ENCODE measurements around the gene MICALL1. TPM values are rescaled to one million over a fixed set of nuclear protein-coding genes. Genes with fewer than 3 reads are reported as not detected.

MICALL1 gene
- 10 to 100 TPM; 26.8 to 87.2 (median 37.3) TPM for total RNA-seq

- TF ChIP-seq POLR2AphosphoS5 (IDR thresholded peaks at IDR 0.05), result no peak
- peak in 1 of 5 experiments; percentile 13 for TF ChIP-seq CTCF (IDR thresholded peaks at IDR 0.05)
- TF ChIP-seq EP300 (IDR thresholded peaks at IDR 0.05; ENCODE audit: low read depth), result no peak
- TF ChIP-seq POLR2A (IDR thresholded peaks at IDR 0.05), result no peak
- in situ Hi-C loops (cut with MboI; ENCODE audit: low pct_ligation_motif_present in 1 of 4, low pct_unique_long_range_greater_than_20kb in 1 of 4, low sequenced_read_pairs in 3 of 4), result no loop called here
- peak within 1 kb of the TSS; percentile 67 to 93 (median 81) for H3K4me3 ChIP-seq
- no peaks in the 10 kb centered on the region for H3K36me3 ChIP-seq
- peaks cover 7 to 37% (median 22%) of the 10 kb centered on the region in 4 donors for H3K4me1 ChIP-seq
- peak within 1 kb of the TSS; percentile 87 to 93 (median 90) for H3K27ac ChIP-seq
- intact Hi-C loops (cut with DNase I; ENCODE audit: low total_unique reads), result loop anchor here (2.0 kb wide), 1 partner anchor 27 kb away; no protein-coding TSS in a partner anchor
- WGBS, 2 donors (ENCODE audit: low coverage in 1 of 2), result 36% methylated on average over 16 of the region's 90 CpGs; no CpG with 5 or more reads in 1 of the 2 donors
- peak; percentile 85 for DNase-seq
- H3K27me3 ChIP-seq, result no peaks in the 10 kb centered on the region
- no peaks in the 10 kb centered on the region for H3K9me3 ChIP-seq
These were observed at the start of gene MICALL1 for GRCh38 chr22:37905534-37906363. TSS of gene MICALL1 (plus strand) at chr22:37906297. CDS start at chr22:37906423, 126 bp downstream.

GRCh38 chr22:37860796-37861421 lies 45.2 kb upstream of the MICALL1 start:
- in situ Hi-C loops (cut with MboI; ENCODE audit: low pct_ligation_motif_present in 1 of 4, low pct_unique_long_range_greater_than_20kb in 1 of 4, low sequenced_read_pairs in 3 of 4) (loop anchor here in 3 of 4 donors (5.0 to 10.0 kb wide), 3 partner anchors 44 to 49 kb away; no protein-coding TSS in a partner anchor), intact Hi-C loops (cut with DNase I; ENCODE audit: low total_unique reads) (no loop called here)
- TF ChIP-seq POLR2AphosphoS5 (IDR thresholded peaks at IDR 0.05), result no peak
- no peak for TF ChIP-seq CTCF (IDR thresholded peaks at IDR 0.05)
- TF ChIP-seq EP300 (IDR thresholded peaks at IDR 0.05; ENCODE audit: low read depth), result no peak
- TF ChIP-seq POLR2A (IDR thresholded peaks at IDR 0.05), result no peak
- DNase-seq, result no peak
- H3K36me3 ChIP-seq, result peaks cover 0 to 75% (median 35%) of the 10 kb centered on the region in 4 donors
- no peak overlapping the region for H3K27ac ChIP-seq
- no peaks in the 10 kb centered on the region for H3K9me3 ChIP-seq
- WGBS, 2 donors (ENCODE audit: low coverage in 1 of 2), result 76% methylated on average over 7 of the region's 7 CpGs; no CpG with 5 or more reads in 1 of the 2 donors
- H3K27me3 ChIP-seq, result no peaks in the 10 kb centered on the region
- H3K4me3 ChIP-seq, result no peak overlapping the region
- peaks cover 0 to 11% (median 4%) of the 10 kb centered on the region in 4 donors for H3K4me1 ChIP-seq

- peaks cover 0 to 11% (median 4%) of the 10 kb centered on the region in 4 donors for H3K4me1 ChIP-seq
- H3K36me3 ChIP-seq, result peaks cover 0 to 79% (median 35%) of the 10 kb centered on the region in 4 donors
- H3K27me3 ChIP-seq, result no peaks in the 10 kb centered on the region
- TF ChIP-seq CTCF (IDR thresholded peaks at IDR 0.05) (no peak), EP300 (IDR thresholded peaks at IDR 0.05; ENCODE audit: low read depth) (no peak), POLR2AphosphoS5 (IDR thresholded peaks at IDR 0.05) (no peak), POLR2A (IDR thresholded peaks at IDR 0.05) (no peak)
- in situ Hi-C loops (cut with MboI; ENCODE audit: low pct_ligation_motif_present in 1 of 4, low pct_unique_long_range_greater_than_20kb in 1 of 4, low sequenced_read_pairs in 3 of 4) (loop anchor here in 3 of 4 donors (5.0 to 10.0 kb wide), 3 partner anchors 45 to 50 kb away; no protein-coding TSS in a partner anchor), intact Hi-C loops (cut with DNase I; ENCODE audit: low total_unique reads) (loop anchor here (2.0 kb wide), 1 partner anchor 44 kb away; no protein-coding TSS in a partner anchor)
- WGBS, 2 donors (ENCODE audit: low coverage in 1 of 2), result 79 to 92% methylated on average over 6 to 7 of the region's 7 CpGs
- no peaks in the 10 kb centered on the region for H3K9me3 ChIP-seq
- no peak overlapping the region for H3K4me3 ChIP-seq
- peak overlapping the region in 2 of 4 donors; percentile 41 to 55 for H3K27ac ChIP-seq
- DNase-seq, result no peak
These were observed 43.3 kb upstream of the MICALL1 start for GRCh38 chr22:37862570-37863325.

Measured in transverse colon (tissue), 4 donors.